GM21717 (cell line): ENCODE measurements around the gene PP2D1.
A peak's percentile ranks its signal among the peaks of the same experiment; 100 is the strongest.
"Not testable (repeated sequence)": the region's sequence is repeated elsewhere in the genome, so short reads cannot be mapped to it uniquely, and the experiment has no call there.

Experiments
- ATAC-seq: cut with Tn5 transposase; IDR thresholded peaks from one replicate; pipeline ENCODE4 v1.9.1; 2021; ENCODE audit warnings: mild to moderate bottlenecking, moderate library complexity; ENCODE audit not compliant: unreplicated experiment

Gene PP2D1

GRCh38 chr3:19972054-19972453 lies 40.0 kb downstream of the PP2D1 start:
- ATAC-seq: no peak

- ATAC-seq: no peak
Measured at GRCh38 chr3:19970327-19970726, 41.7 kb downstream of the PP2D1 start.

GRCh38 chr3:19967812-19968211 lies 44.3 kb downstream of the PP2D1 start:
- ATAC-seq: no peak

GRCh38 chr3:19967208-19967607 lies 44.9 kb downstream of the PP2D1 start:
- no peak for ATAC-seq

- no peak for ATAC-seq
Measured at GRCh38 chr3:19961960-19962359, 50.1 kb downstream of the PP2D1 start.

- ATAC-seq: no peak
Measured at GRCh38 chr3:19960696-19961095, 51.4 kb downstream of the PP2D1 start.

GRCh38 chr3:19959505-19959904 lies 52.6 kb downstream of the PP2D1 start:
- no peak for ATAC-seq

GRCh38 chr3:19957354-19957753 lies 54.7 kb downstream of the PP2D1 start:
- ATAC-seq: not testable (repeated sequence)

- no peak for ATAC-seq
Measured at GRCh38 chr3:19954676-19955075, 57.4 kb downstream of the PP2D1 start.

GRCh38 chr3:19950316-19950715 lies 61.7 kb downstream of the PP2D1 start:
- ATAC-seq: no peak

- no peak for ATAC-seq
Measured at GRCh38 chr3:19948226-19948591, 63.9 kb downstream of the PP2D1 start.

GRCh38 chr3:19947549-19948225 lies 64.4 kb downstream of the PP2D1 start:
- ATAC-seq: peak; percentile 28

GRCh38 chr3:19946832-19947548 lies 65.1 kb downstream of the PP2D1 start, which contains the start of gene RAB5A:
Gene RAB5A, plus strand, starts transcription at chr3:19947097. Its CDS starts 3,802 bp downstream, at chr3:19950899.
- peak; percentile 97 for ATAC-seq

GRCh38 chr3:19945969-19946831 lies 65.9 kb downstream of the PP2D1 start:
- ATAC-seq: peak; percentile 4

- no peak for ATAC-seq
Measured at GRCh38 chr3:19945534-19945933, 66.5 kb downstream of the PP2D1 start.

GRCh38 chr3:19940643-19941042 lies 71.4 kb downstream of the PP2D1 start:
- ATAC-seq: no peak

- ATAC-seq: no peak
Measured at GRCh38 chr3:19938295-19938627, 73.8 kb downstream of the PP2D1 start.

- ATAC-seq: no peak
Measured at GRCh38 chr3:19937459-19938294, 74.4 kb downstream of the PP2D1 start.
